ENCODE results near the gene ASTN2.

- TF ChIP-seq SIN3A (IDR thresholded peaks at IDR 0.05; ENCODE audit: borderline replicate concordance, insufficient read depth, low read length) (no peak), POLR2AphosphoS5 (IDR thresholded peaks at IDR 0.05; ENCODE audit: low read depth, low read length) (no peak), FOXP2 (optimal IDR thresholded peaks at IDR 0.05; ENCODE audit: borderline replicate concordance, extremely low read depth, extremely low read length, insufficient read depth) (no peak), REST (IDR thresholded peaks at IDR 0.05; ENCODE audit: insufficient read depth in 1 of 2, low read depth in 2 of 2, low read length in 2 of 2) (no peak)
These were observed 947.0 kb downstream of the ASTN2 start for GRCh38 chr9:116467740-116468351.

All from PFSK-1 (cell line).